Cardiac fibroblast (primary cell): ENCODE measurements around the gene SLC25A13.

Experiments used
- DNase-seq, 2 donors: peaks; one replicate each; pipeline versions ENCODE4 v3.0.0 to v3.0.0-alpha.2; 2010; ENCODE audit warnings: low read depth in 2 of 2
- H3K4me3 ChIP-seq, 2 donors: replicated peaks in 1 of 2; 1 replicate in 1 of 2; 2 replicates in 1 of 2; pipeline ENCODE4 v1.5.1; 2011; ENCODE audit warnings: low read depth in 2 of 2, low read length in 2 of 2, mild to moderate bottlenecking in 2 of 2, moderate library complexity in 1 of 2
- TF ChIP-seq, protein P1 (sequence below): IDR thresholded peaks from one replicate; pipeline ENCODE4 v1.5.1; 2011; ENCODE audit warnings: low read depth, mild to moderate bottlenecking, low read length, inconsistent platforms

SLC25A13 gene

DNA sequence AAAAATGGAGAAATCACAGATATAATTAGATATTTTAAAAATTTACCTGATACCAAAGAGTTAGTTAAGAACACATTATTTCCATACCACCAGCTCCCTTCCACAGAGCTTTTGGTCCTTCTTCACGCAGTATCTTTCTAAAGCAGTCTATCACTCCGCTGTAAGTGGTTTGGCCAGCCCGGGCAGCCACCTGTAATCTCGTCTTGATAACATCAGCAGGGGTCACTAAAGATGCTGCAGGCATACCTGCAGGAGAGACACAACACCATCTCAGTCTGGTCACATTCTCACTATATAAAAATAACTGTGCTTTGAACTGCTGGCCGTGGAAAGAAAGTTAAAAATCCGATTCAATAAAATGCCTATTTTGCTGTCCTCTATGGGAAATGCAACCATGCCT is 200.1 kb downstream of the SLC25A13 start:
- no peak for DNase-seq
- TF ChIP-seq, protein P1, sequence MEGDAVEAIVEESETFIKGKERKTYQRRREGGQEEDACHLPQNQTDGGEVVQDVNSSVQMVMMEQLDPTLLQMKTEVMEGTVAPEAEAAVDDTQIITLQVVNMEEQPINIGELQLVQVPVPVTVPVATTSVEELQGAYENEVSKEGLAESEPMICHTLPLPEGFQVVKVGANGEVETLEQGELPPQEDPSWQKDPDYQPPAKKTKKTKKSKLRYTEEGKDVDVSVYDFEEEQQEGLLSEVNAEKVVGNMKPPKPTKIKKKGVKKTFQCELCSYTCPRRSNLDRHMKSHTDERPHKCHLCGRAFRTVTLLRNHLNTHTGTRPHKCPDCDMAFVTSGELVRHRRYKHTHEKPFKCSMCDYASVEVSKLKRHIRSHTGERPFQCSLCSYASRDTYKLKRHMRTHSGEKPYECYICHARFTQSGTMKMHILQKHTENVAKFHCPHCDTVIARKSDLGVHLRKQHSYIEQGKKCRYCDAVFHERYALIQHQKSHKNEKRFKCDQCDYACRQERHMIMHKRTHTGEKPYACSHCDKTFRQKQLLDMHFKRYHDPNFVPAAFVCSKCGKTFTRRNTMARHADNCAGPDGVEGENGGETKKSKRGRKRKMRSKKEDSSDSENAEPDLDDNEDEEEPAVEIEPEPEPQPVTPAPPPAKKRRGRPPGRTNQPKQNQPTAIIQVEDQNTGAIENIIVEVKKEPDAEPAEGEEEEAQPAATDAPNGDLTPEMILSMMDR = no peak
- H3K4me3 ChIP-seq = no peak overlapping the region

DNA sequence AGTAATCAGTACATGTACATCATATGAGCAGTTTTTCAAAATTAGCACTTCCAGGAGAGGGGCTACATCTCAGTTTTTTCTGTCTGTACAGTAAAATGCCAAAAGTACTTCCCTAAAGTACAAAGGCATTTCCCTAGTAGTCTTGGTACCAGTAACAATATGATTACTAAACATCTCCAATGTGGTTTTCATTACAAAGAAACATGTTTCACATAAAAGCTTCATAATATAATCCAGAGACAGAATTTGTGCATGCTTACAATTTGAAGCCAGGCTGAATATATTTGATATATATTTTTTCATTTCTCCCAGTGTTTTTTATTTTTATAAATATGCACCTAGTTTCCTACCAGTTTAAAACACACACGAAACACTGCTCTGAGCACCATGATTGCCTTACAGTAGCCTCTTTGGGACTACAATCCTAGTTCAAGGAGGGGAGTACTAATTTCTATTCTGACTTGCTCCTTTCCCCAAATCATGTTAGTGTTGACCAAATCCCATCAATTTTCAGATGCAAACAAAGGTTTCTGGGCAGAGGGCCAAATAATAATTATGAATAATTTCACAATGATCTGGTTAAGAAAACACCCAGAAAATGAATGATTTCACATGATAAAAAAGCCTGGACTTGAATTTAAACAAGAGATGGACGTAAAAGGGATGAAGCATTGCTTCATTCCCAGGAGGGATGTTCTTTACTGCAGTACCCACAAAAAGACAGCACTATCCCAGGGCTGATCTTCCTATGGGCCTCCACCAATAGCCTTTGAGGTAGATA is 201.3 kb downstream of the SLC25A13 start:
- no peak overlapping the region for H3K4me3 ChIP-seq
- TF ChIP-seq, protein P1 = no peak
- DNase-seq = peak in 1 of 2 donors; percentile 2

DNA sequence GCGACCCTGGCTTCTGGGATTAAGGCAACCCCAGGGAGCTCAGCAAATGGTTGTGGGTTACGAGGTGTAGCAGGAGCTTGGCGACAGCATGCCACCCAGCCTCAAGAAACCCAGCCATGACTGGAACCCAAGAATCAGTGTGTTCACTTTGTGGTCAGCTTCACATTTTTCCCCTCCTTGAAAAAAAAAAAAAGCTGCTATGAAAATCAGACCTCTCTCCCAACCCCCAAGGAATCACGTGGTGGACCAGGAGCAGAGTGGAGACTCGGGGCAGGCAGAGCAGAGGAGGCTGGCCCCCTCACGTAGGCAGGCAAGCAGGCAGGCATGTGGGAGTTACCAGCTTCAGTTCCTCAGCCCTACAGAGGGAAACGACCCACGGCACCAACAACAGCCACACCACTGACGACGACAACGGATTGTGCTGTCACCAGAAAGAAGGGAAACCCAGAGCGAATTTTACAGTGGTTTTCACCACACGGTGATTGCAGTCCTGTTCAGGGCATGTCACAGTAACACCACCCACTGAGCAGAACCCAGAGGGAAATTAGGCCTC is 203.4 kb downstream of the SLC25A13 start:
- TF ChIP-seq, protein P1 = no peak
- DNase-seq = peak in 1 of 2 donors; percentile 6
- H3K4me3 ChIP-seq = no peak overlapping the region

DNA sequence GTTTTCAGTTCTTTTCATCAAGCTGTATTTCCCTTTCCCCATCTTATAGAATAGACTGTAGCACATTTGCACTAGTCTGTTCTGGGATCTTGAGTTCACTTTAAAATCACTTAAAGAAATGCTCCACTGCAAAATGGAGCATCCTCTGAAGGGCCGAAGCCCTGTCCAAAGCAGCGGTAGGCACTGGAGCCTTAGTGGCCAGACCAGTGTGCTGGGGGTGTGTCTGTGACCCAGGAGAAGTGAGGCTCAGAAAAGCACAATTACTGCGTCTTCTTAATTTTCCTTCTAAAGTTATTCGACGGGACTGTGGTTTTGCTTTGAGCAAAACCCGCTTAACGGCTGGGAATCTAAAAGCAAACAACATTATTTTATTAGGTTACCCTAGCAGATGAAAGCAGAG is 205.7 kb downstream of the SLC25A13 start:
- TF ChIP-seq, protein P1 = no peak
- DNase-seq = no peak
- no peak overlapping the region for H3K4me3 ChIP-seq

DNA sequence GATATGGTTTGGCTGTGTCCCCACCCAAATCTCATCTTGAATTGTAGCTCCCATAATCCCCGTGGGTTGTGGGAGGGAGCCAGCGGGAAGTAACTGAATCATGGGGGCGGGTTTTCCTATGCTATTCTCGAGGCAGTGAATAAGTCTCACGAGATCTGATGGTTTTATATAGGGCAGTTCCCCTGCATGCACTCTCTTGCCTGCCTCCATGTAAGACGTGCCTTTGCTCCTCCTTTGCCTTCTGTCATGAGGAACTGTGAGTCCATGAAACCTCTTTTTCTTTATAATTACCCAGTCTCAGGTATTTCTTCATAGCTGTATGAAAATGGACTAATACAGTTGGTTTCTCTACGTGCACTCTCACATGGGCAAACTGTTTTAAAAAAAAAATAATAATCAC is 207.7 kb downstream of the SLC25A13 start:
- TF ChIP-seq, protein P1 = no peak
- DNase-seq = no peak

DNA sequence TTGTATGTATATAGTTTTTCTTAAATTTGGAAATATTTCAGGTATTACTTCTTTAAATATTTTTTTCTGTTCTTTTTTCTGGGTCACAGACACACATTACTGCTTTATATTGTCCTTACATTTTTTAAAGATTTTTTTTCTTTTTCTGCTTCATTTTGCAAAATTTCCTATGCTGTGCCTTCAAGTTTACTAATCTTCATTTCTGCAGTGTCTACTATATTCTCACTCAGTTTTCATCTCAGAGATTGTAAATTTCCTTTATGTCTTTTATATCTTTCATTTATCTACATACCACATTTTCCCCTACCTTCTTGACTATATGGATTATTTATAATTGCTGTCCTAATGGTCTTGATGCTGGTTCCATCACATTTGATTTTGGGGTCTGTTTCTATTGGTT is 210.5 kb downstream of the SLC25A13 start:
- no peak for DNase-seq
- H3K4me3 ChIP-seq = no peak overlapping the region
- TF ChIP-seq, protein P1 = no peak

More for the DNA sequence above, 207.7 kb downstream of the SLC25A13 start:
- no peak overlapping the region for H3K4me3 ChIP-seq
